Muscle layer of duodenum (tissue), 2 donors: ENCODE results near the gene FARP1.
"Not testable (repeated sequence)": the region's sequence is repeated elsewhere in the genome, so short reads cannot be mapped to it uniquely, and the experiment has no call there.

ENCODE experiments used
- H3K27ac ChIP-seq: one replicate; pipeline ENCODE4 v1.7.0; 2013; ENCODE audit warnings: mild to moderate bottlenecking, low read length
- H3K27me3 ChIP-seq: one replicate; pipeline ENCODE4 v1.7.0; 2013; ENCODE audit warnings: low read depth, mild to moderate bottlenecking, control low read depth, low read length
- H3K36me3 ChIP-seq, 2 donors: one replicate each; pipeline ENCODE4 v1.7.0; 2013; ENCODE audit warnings: low read length in 2 of 2, control low read depth in 1 of 2, mild to moderate bottlenecking in 1 of 2; ENCODE audit not compliant: insufficient read depth in 2 of 2, control insufficient read depth in 1 of 2
- H3K4me1 ChIP-seq, 2 donors: one replicate each; pipeline ENCODE4 v1.7.0; 2013; ENCODE audit warnings: low read length in 2 of 2, mild to moderate bottlenecking in 2 of 2, control low read depth in 1 of 2, moderate library complexity in 1 of 2; ENCODE audit not compliant: insufficient read depth in 2 of 2, control insufficient read depth in 1 of 2
- H3K4me3 ChIP-seq, 2 donors: one replicate each; pipeline ENCODE4 v1.7.0; 2013; ENCODE audit warnings: low read length in 2 of 2, low read depth in 1 of 2, mild to moderate bottlenecking in 1 of 2
- H3K9me3 ChIP-seq, 2 donors: one replicate each; pipeline ENCODE4 v1.7.0; 2013; ENCODE audit warnings: low read length in 2 of 2, control low read depth in 1 of 2, mild to moderate bottlenecking in 1 of 2; ENCODE audit not compliant: control insufficient read depth in 1 of 2
- donor health status: healthy.

FARP1 gene

GRCh38 chr13:98410612-98411011, 267.7 kb downstream of the FARP1 start:
- H3K9me3 ChIP-seq: no peaks in the 10 kb centered on the region
- H3K4me3 ChIP-seq: no peak overlapping the region
- H3K4me1 ChIP-seq: no peaks in the 10 kb centered on the region

GRCh38 chr13:98411013-98411412, 268.1 kb downstream of the FARP1 start:
- Histone ChIP-seq H3K4me1 (no peaks in the 10 kb centered on the region), H3K27ac (no peak overlapping the region), H3K9me3 (no peaks in the 10 kb centered on the region), H3K4me3 (peak overlapping the region in 1 of 2 donors; percentile 30), H3K36me3 (peaks cover 0 to 17% of the 10 kb centered on the region in 2 donors), H3K27me3 (no peaks in the 10 kb centered on the region)

More at GRCh38 chr13:98410612-98411011, 267.7 kb downstream of the FARP1 start:
- Histone ChIP-seq H3K36me3 (peaks cover 0 to 14% of the 10 kb centered on the region in 2 donors), H3K27ac (no peak overlapping the region), H3K27me3 (no peaks in the 10 kb centered on the region)

GRCh38 chr13:98411617-98412265, 268.8 kb downstream of the FARP1 start:
- H3K36me3 ChIP-seq: peaks cover 0 to 23% of the 10 kb centered on the region in 2 donors
- peak overlapping the region; percentile 30 to 31 for H3K4me3 ChIP-seq
- no peaks in the 10 kb centered on the region for H3K27me3 ChIP-seq
- H3K27ac ChIP-seq: peak overlapping the region; percentile 14
- no peaks in the 10 kb centered on the region for H3K9me3 ChIP-seq
- H3K4me1 ChIP-seq: no peaks in the 10 kb centered on the region

GRCh38 chr13:98413278-98413677, 270.4 kb downstream of the FARP1 start:
- H3K4me1 ChIP-seq, H3K27ac ChIP-seq, H3K9me3 ChIP-seq, H3K27me3 ChIP-seq, H3K4me3 ChIP-seq: not testable (repeated sequence)
- peaks cover 0 to 26% of the 10 kb centered on the region in 2 donors for H3K36me3 ChIP-seq

GRCh38 chr13:98413796-98414195, 270.9 kb downstream of the FARP1 start:
- H3K36me3 ChIP-seq: peaks cover 0 to 26% of the 10 kb centered on the region in 2 donors

GRCh38 chr13:98415326-98416070, 272.6 kb downstream of the FARP1 start:
- no peak overlapping the region for H3K4me3 ChIP-seq
- no peaks in the 10 kb centered on the region for H3K4me1 ChIP-seq
- no peak overlapping the region for H3K27ac ChIP-seq
- H3K36me3 ChIP-seq: peaks cover 0 to 26% of the 10 kb centered on the region in 2 donors
- H3K27me3 ChIP-seq: no peaks in the 10 kb centered on the region
- H3K9me3 ChIP-seq: no peaks in the 10 kb centered on the region

More at GRCh38 chr13:98413796-98414195, 270.9 kb downstream of the FARP1 start:
- Histone ChIP-seq H3K4me3 (no peak overlapping the region), H3K27ac (no peak overlapping the region), H3K9me3 (no peaks in the 10 kb centered on the region), H3K27me3 (no peaks in the 10 kb centered on the region), H3K4me1 (no peaks in the 10 kb centered on the region)

GRCh38 chr13:98416408-98416807, 273.5 kb downstream of the FARP1 start:
- no peak overlapping the region for H3K27ac ChIP-seq
- peaks cover 0 to 24% of the 10 kb centered on the region in 2 donors for H3K36me3 ChIP-seq
- H3K27me3 ChIP-seq: no peaks in the 10 kb centered on the region
- no peaks in the 10 kb centered on the region for H3K9me3 ChIP-seq
- no peak overlapping the region for H3K4me3 ChIP-seq
- no peaks in the 10 kb centered on the region for H3K4me1 ChIP-seq

GRCh38 chr13:98419786-98420553, 277.1 kb downstream of the FARP1 start:
- Histone ChIP-seq H3K4me3 (no peak overlapping the region), H3K36me3 (peaks cover 1 to 20% of the 10 kb centered on the region in 2 donors), H3K27me3 (no peaks in the 10 kb centered on the region), H3K4me1 (no peaks in the 10 kb centered on the region), H3K27ac (no peak overlapping the region), H3K9me3 (no peaks in the 10 kb centered on the region)

- Histone ChIP-seq H3K27me3 (no peaks in the 10 kb centered on the region), H3K27ac (no peak overlapping the region), H3K9me3 (no peaks in the 10 kb centered on the region), H3K4me3 (no peak overlapping the region), H3K4me1 (no peaks in the 10 kb centered on the region), H3K36me3 (peaks cover 5 to 15% of the 10 kb centered on the region in 2 donors)
Observed at GRCh38 chr13:98420554-98421175, 277.8 kb downstream of the FARP1 start.

GRCh38 chr13:98422046-98422445, 279.2 kb downstream of the FARP1 start:
- Histone ChIP-seq H3K27ac (no peak overlapping the region), H3K4me3 (no peak overlapping the region), H3K36me3 (peaks cover 8 to 14% of the 10 kb centered on the region in 2 donors)

GRCh38 chr13:98423417-98423816, 280.5 kb downstream of the FARP1 start:
- Histone ChIP-seq H3K9me3 (no peaks in the 10 kb centered on the region), H3K4me1 (no peaks in the 10 kb centered on the region), H3K36me3 (peaks cover 16 to 23% of the 10 kb centered on the region in 2 donors), H3K27ac (no peak overlapping the region), H3K4me3 (no peak overlapping the region), H3K27me3 (no peaks in the 10 kb centered on the region)

More at GRCh38 chr13:98422046-98422445, 279.2 kb downstream of the FARP1 start:
- Histone ChIP-seq H3K4me1 (no peaks in the 10 kb centered on the region), H3K27me3 (no peaks in the 10 kb centered on the region), H3K9me3 (no peaks in the 10 kb centered on the region)
